Epithelial cell of prostate (primary cell): ENCODE measurements around the gene WWOX.

Experiments used
- DNase-seq: peaks from one replicate; pipeline ENCODE4 v3.0.0-alpha.2; 2011; ENCODE audit warnings: low read depth, low spot score
- H3K27ac ChIP-seq: fragments of 450-650 bp; 2 replicates; pipeline ENCODE4 v1.5.1; 2017; ENCODE audit warnings: mild to moderate bottlenecking

The WWOX gene

DNA sequence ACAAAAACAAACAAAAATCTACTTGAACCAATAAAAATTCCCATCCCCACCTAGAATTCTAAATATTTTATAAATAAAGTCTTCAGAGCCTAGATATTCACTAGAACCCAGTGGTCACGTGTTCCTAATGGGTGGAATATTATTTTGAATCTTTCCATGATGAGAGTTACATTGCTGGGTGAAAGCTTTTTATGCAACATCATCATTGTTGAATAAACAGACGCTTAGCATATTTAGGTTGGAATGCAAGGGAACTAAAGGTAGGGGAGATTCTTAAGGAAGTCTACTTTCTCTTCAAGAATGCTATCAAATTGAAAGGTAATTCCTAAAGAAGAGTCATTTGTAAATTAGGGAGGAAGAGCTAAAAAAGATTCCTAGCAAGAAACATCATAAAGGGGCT lies 723.1 kb downstream of the WWOX start:
- H3K27ac ChIP-seq, result no peak overlapping the region
- DNase-seq, result no peak

DNA sequence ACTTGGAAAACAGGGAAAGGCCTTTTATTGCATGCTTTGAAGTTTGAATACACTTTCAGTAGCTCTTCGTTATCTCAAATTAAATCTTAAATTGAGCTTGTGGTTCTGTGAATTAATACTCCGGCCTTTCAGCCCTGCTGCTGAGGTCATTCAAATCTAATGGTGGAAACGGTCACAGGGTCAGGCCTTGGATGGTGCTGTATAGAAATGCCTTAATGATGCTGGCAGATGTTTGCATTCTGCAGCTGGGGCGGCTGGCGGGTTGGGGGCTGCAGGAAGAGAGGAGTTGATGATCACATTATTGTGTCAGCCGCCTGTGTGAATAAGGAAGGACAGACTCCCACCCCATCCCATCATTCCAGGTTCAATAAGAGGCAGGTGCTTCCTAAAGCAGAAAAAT lies 723.6 kb downstream of the WWOX start:
- no peak for DNase-seq
- no peak overlapping the region for H3K27ac ChIP-seq

DNA sequence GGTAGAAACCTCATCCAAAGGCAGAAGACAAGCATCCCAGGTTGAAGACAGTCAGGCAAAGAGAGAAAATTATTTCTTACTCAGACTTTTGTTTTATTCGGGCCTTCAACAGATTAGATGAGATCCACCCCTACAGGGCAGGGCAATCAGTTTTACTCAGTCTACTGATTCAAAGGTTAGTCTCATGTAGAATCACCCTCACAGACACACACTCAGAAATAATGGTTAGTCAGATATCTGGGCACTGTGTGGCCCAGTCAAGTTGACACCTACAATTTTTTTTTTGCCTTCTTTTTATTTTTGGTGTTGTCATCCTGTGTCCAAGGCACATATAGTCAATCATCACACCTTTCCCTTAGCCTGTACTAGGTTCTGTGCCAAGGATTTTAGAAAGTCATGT lies 729.8 kb downstream of the WWOX start:
- no peak overlapping the region for H3K27ac ChIP-seq
- DNase-seq, result no peak

DNA sequence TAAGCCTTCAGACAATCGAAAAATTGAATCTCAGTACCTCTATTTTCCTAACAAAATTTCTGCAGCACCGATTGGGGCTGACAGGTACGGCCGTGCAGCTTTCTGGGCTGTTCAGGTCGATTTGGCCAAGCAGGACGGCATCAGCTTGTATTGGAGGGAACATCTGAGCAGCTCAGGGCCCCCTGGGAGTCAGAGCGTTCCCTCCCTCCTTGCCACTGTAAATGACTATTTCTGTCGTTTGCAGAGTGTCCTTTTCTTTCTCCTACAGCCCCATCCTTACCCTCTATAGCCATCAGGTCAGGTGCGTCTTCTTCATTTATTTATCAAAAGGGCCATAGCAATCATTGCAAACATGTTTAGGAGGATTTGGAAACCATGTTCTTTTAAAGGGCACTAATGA lies 731.1 kb downstream of the WWOX start:
- no peak overlapping the region for H3K27ac ChIP-seq
- no peak for DNase-seq

DNA sequence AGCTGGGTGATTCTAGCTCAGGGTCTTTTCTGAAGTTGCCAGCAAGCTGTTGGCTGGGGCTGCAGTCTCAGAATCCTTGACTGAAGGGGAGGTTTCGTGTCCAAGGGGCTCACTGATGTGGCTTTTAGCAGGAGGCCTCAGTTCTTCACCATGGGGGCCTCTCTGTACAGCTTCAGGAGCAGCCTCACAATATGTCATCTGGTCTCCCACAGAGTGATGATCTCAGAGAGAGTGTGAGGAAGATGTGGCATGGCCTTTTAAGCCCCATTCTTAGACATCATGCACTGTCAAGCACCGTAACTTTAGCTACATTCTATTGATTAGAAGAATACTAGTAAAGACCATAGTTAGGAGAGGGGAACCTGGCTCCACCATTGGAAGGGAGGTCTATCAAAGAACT lies 732.6 kb downstream of the WWOX start:
- H3K27ac ChIP-seq, result no peak overlapping the region
- no peak for DNase-seq

DNA sequence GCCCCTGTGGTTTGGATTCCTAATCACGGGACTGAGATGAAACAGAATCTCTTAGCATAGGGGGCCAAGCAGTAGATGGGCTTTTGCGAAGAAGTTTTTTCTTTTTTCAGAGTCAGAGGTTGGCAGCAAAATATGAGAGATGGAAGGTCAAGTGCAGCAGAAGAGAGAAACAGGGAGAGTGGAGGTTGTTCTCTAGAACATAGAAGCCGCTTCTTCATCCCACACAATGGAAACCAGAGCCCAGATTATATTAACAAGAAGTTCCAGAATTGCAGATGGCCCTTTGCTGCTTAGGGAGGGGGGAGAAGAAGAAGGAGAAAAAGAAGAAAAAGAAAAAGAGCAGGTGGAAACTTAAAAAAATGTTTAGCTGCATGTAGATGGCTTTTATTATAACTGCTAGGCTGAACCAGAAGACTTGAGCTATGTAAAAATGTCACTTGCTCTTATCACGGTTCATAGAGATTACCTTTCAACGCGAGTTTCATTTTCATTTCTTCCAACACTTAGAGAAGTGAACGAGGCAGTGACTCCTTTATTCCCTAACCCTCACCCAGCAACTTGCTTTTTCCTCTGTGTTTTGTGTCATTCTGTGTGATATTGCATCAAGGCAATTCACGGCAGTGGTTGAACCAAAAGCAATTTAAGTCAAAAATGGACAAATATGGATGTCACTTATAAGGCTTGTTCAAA lies 737.5 kb downstream of the WWOX start:
- DNase-seq, result no peak

DNA sequence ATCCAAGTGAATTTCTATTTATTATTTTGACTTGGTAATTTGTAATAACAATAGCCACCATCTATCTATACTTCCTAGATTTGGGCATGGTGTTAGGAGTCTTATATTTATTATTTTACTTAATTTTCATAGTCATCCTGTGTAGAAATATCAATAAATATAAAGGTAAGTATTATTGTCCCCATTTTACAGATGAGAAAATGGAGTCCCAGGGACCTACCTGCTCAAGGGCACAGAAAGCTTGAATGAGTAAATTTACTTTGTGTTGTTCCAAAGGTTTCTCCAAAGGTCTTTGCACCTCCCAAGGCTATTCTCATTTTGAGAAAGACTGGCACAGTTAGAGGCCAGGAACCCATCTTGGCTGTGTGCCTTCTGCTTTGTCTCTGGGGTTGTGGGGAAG lies 738.3 kb downstream of the WWOX start:
- DNase-seq, result no peak
- H3K27ac ChIP-seq, result no peak overlapping the region

More for the DNA sequence above, 737.5 kb downstream of the WWOX start:
- no peak overlapping the region for H3K27ac ChIP-seq

DNA sequence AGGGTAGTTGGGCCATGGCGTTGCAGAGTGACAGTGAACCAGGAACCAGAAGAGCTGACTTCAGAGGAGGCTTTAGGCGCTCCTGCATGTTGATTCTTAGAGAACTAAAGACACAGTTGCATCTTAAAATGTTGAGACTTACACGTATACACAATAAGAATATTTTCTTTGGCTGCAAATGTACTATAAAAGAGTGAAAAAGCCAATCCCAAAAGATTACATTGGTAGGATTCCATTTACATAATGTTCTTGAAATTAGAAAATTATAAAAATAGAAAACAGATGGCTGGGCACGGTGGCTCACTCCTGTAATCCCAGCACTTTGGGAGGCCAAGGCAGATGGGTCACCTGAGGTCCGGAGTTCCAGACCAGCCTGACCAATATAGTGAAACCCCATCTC lies 738.8 kb downstream of the WWOX start:
- no peak for DNase-seq
- H3K27ac ChIP-seq, result no peak overlapping the region

DNA sequence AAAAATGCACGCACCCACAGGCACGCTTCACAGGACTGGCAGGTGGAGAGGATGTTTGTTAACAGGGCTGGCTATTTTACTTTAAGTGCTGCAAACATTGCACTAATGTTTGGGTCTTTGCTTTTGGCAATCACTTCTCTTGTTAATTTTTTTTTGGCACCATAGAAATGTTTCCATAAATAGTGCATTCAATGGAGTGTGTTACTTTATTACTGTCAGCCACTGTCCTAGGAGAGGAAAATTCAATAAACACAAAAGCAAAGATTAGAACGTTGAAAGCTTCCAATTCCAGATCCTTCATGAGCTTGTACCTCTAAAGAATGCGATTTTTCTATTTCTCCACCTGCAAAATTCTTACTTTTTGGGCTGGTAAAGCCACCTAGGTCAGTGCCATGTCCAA lies 743.5 kb downstream of the WWOX start:
- H3K27ac ChIP-seq, result no peak overlapping the region
- no peak for DNase-seq

DNA sequence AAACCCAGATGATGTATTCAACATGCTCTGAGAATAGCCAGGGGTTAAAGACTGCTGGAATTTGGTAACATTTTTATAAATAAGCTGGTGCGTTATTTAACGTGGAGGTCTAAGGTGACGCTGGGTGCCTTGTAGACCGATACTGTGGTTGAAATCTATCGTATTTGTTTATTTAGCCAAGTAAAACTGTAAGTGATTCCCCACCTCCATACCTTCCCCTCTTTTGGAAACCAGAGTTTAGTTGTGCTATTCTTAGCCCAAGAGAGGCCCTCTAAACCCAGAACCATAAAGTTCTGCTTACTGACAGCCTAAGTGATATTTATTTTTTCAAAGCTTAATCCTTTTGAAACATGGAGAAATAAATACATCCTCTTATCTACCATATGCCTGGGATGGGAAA lies 744.5 kb downstream of the WWOX start:
- no peak for DNase-seq

DNA sequence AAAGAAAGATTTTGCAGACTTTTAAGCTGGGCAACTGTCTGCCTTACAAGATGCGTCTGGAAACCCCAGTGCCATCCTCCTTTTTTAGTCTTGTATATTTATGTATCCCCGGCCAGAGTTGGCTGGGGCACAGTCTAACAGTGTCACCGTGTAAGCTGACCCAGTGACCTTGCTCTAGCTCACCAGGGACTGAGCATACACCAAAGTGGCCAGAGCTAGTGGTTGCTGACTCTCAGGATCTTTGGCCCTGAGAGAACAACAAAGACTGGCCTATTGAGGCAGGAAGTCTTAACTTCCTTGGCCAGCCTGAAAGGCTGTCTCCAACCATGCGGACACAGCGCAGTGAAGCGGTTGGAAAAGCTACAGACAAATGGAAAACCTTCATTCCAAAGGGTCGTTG lies 745.2 kb downstream of the WWOX start:
- no peak overlapping the region for H3K27ac ChIP-seq
- DNase-seq, result no peak

More for the DNA sequence above, 744.5 kb downstream of the WWOX start:
- H3K27ac ChIP-seq, result no peak overlapping the region

DNA sequence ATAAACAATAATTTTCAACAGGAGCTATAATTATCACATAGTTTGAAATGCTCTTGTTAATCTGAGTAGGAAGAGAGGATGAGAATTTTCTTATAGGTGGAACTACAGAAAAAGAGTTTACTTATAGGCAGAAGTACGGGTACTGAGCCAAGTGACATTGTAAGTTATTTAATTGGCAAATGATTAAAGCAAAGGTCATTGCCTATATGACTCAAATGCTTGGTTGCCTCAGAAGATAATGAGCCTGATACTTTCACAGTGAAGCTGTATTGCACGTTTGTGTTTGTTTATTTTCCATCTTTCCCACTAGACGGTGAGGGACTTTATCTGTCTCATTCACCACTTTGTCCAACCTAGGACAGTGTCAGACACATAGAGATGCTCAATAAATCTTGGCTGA lies 751.8 kb downstream of the WWOX start:
- no peak for DNase-seq
- H3K27ac ChIP-seq, result no peak overlapping the region

DNA sequence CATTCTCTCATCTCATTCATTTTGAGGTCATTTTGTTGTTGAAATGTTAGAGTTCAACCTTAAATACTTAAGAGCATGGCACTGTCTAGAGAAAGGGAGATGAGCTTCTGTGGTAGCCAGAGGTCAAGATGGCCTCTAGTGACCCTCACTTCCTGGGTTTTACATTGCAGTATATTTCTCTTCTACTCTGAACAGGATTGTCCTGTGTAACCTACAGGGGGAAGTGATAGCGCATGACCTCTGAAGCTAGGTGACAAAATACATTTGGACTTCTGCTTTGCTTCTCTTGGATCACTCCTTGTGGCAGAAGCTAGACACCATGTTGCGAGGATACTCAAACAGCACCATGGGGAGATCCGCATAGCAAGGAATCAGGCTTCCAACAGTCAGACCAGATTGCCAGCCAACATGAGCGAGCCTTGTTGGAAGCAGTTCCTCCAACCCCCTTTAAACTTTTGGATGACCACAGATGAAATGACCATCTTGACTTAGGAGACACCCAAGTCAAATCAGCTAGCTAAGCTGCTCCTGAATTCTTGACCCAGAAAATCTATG lies 752.7 kb downstream of the WWOX start:
- H3K27ac ChIP-seq, result no peak overlapping the region
- DNase-seq, result no peak

DNA sequence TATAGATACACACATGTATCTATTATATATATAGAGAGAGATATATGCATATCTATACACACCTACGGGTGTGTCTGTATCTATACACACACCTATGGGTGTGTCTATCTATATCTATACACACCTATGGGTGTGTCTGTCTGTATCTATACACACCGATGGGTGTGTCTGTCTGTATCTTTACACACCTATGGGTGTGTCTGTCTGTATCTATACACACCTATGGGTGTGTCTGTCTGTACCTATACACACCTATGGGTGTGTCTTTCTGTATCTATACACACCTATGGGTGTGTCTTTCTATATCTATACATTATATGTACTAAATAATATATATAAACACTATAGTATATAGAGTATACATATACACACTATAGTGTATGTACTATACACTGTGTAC lies 762.6 kb downstream of the WWOX start:
- H3K27ac ChIP-seq, result no peak overlapping the region
- no peak for DNase-seq

DNA sequence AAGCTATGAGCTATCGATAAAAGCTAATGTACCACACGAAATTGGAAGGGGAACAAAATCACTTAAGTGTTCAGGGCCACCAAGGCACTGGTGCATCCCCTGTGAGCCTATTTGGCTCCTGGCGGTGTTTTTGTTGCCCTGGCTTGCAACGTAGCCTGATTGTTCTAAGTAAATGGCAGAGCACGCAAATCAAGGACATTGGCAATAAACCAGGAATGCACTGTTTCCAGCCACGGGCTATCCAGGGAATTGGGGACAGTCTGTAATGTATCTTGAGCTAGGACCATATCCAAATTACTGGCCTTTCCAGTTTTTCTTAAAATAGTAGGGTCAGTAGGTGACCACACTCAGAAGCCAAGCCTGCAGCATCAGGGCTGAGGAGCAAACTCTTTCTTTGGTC lies 767.1 kb downstream of the WWOX start:
- DNase-seq, result no peak
- no peak overlapping the region for H3K27ac ChIP-seq

DNA sequence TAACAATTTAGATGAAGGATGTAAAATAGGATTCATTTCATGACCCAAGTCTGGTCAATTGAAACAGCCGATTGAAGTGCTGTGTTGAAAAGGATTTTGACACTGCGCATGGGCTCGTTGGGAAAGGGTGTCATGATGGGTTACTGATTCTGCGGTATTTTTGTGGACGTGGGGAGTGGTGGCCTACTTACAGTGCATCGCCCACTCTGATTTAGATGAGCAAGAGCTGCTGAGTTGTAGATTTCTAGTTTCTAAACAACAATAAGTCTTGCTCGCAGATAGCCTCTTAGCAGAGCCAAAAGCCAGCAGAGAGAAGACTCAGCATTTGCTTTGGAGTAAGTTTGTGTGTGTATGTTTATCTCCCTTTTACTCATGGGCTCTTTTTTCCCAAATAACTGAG lies 770.0 kb downstream of the WWOX start:
- H3K27ac ChIP-seq, result no peak overlapping the region
- DNase-seq, result no peak

DNA sequence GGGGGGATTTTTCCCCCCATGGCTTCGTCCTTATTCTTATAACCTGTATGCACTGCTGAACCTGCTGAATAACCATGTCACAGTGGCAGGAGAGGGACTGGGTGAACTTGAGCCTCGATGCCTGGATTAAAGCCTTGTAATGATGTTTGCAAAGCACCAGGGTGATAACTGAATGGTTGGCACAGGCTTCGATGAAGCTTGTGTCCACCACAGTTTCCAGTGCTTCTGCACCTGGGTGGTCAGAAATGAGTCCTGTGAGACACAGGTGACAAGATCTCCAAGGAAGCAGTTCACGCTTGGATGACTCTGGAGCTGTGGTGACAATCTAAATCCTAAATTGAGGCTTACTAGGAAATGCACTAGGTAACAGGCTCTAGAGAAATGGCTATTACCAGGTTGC lies 771.8 kb downstream of the WWOX start:
- DNase-seq, result no peak
- no peak overlapping the region for H3K27ac ChIP-seq

DNA sequence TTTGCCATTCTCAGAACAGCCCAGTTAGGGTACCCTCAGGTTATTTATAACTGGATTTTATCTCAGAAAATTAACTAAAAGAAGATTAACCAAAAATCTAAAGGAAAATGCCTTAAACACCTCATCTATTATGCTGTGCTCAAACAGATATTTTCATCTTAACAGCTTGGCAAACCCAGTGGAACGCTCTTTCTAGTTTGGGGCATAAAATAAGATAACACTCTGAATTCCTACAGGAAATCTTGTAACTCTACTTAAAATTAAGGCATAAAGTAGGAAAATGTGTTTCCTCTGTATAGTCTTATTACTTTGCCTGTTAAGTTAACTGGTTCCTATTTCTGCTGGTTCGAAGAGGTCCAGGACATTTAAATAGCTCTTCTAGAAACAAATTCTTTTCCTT lies 777.2 kb downstream of the WWOX start:
- no peak overlapping the region for H3K27ac ChIP-seq
- DNase-seq, result no peak

DNA sequence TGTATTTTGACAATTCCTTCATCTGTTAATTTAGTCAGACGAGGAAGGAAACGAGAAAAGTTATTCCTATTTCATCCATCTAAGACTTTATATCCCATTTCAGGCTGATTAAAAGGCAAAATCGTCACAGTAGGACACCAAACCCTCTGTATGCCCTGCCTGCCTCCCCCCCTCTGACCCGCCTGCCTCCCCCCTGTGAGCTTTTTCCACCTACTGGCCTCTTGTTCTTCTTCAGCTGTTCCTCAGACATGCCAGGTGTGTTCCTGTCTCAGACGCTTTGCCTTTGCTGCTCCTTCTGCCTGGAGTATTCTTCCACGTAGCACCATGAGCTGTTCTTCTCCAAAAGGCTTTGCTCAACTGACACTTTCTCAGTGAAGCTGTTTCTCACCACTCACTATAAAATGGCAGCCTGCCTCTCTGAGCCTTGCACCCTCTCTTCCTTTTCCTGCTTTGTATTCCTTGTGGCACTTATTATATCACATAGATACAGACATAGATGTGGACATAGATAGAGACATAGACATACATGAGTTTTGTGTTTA lies 777.7 kb downstream of the WWOX start:
- DNase-seq, result no peak
- H3K27ac ChIP-seq, result no peak overlapping the region

DNA sequence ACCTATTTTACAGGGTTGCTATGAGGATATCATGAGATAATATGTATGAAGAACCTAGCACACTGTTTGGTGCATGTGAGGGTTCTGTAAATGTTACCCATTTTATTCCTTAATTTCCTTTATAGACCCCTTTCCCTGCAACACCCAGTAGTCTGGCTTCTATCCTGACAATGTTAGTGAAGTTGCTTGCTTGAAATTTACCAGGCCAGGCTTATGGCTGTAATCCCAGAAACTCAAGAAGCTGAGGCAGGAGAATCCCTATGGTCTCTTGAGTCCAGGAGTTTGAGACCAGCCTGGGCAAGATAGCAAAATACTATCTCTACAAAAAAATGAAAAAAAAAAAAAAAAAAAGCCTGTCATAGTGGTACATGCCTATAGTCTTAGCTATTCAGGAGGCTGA lies 779.1 kb downstream of the WWOX start:
- no peak for DNase-seq

DNA sequence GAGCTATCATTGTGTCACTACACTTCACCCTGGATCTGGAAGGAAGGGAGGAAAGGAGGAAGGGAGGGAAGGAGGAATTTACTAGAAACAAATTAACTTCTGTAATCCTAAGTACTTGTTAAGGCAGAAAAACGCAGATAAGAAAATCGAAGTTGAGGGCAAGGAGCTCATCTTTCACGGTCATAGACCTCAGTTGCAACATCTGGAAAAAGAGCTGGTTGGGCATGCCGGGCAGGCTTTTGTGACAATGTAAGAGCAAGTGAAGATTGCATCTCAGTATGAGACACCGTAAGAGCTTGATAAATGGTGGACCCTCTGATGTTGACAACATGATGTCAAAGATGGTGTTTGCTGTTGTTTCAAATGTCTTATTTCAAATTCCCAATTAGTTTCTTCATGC lies 779.6 kb downstream of the WWOX start:
- no peak overlapping the region for H3K27ac ChIP-seq
- no peak for DNase-seq

More for the DNA sequence above, 779.1 kb downstream of the WWOX start:
- H3K27ac ChIP-seq, result no peak overlapping the region

DNA sequence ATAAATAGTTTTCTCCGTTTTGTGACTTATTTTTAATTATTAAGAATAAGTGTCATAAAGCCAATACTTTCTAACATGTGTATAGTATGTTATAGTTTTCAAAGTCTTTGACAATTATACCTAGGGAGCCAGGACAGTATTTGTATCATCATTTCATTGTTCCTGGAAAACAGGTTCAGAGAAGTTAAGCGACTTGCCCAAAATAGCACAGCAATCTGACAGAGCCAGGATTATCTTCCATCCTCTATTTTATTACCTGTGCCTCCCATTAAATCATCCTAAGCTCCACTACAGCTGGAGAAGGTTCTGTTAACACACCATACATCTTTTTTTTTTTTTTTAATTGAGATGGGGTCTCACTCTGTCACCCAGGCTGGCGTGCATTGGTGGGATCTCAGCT lies 782.7 kb downstream of the WWOX start:
- H3K27ac ChIP-seq, result no peak overlapping the region
- DNase-seq, result no peak
